WTC11 (cell line): ENCODE results near the gene PROP1. TPM values are rescaled to one million over a fixed set of nuclear protein-coding genes. Genes with fewer than 3 reads are reported as not detected.
"Not testable (repeated sequence)": the region's sequence is repeated elsewhere in the genome, so short reads cannot be mapped to it uniquely, and the experiment has no call there.

ENCODE experiments used
- ATAC-seq: fragments of 200-7000 bp; cut with Tn5 transposase; 2 replicates; pipeline ENCODE4 v1.10.0; 2021; ENCODE audit warnings: mild to moderate bottlenecking, moderate library complexity
- CTCF ChIA-PET: fragments of 300-600 bp; sonication (Branson Sonifier 250); formaldehyde crosslinking; loops from one replicate; lab custom pipeline; 2021; ENCODE audit warnings: antibody characterized with exemption; lab: Charles Lee
- POLR2A ChIA-PET: fragments of 350-600 bp; sonication (Branson Sonifier 250); formaldehyde crosslinking; loops from one replicate; lab custom pipeline; 2021; ENCODE audit warnings: antibody characterized with exemption; lab: Charles Lee
- DNase-seq: peaks from one replicate; pipeline ENCODE4 v3.0.0; 2021; ENCODE audit warnings: low spot score
- H3K27ac Mint-ChIP-seq: 2 replicates; pipeline ENCODE4 v1.8.0; 2021; ENCODE audit warnings: mixed read lengths
- H3K27me3 Mint-ChIP-seq: 2 replicates; pipeline ENCODE4 v1.8.0; 2021; ENCODE audit warnings: low read depth, mild to moderate bottlenecking, moderate library complexity, mixed read lengths
- H3K36me3 Mint-ChIP-seq: 2 replicates; pipeline ENCODE4 v1.8.0; 2021; ENCODE audit warnings: mixed read lengths
- H3K4me1 Mint-ChIP-seq: 2 replicates; pipeline ENCODE4 v1.8.0; 2022; ENCODE audit warnings: mixed read lengths
- H3K4me3 Mint-ChIP-seq: 2 replicates; pipeline ENCODE4 v1.8.0; 2021; ENCODE audit warnings: mild to moderate bottlenecking, moderate library complexity, mixed read lengths
- H3K9me3 Mint-ChIP-seq: 2 replicates; pipeline ENCODE4 v1.8.0; 2021; ENCODE audit warnings: mixed read lengths
- total RNA-seq: library from RNA; stranded (reverse); gene quantifications from 3 replicates; pipeline ENCODE4 v1.2.3, GENCODE V29; 2021

PROP1 gene
- total RNA-seq, 1 experiment from 2014 or later = not detected

- H3K27ac Mint-ChIP-seq, CTCF ChIA-PET, H3K27me3 Mint-ChIP-seq, ATAC-seq, H3K4me1 Mint-ChIP-seq, H3K9me3 Mint-ChIP-seq, POLR2A ChIA-PET, DNase-seq, H3K4me3 Mint-ChIP-seq, H3K36me3 Mint-ChIP-seq: not testable (repeated sequence)
Observed at GRCh38 chr5:177942896-177943295, 53.1 kb downstream of the PROP1 start.

Other genes with a start within 250 kb of the PROP1 start
- gene FAM153A, start 213.3 kb downstream of the PROP1 start, total RNA-seq = 1.7 to 6.0 TPM (median 5.2 TPM) in 3 replicates
- 40.3 to 46.2 TPM (median 41.6 TPM) in 3 replicates for gene N4BP3, start 117.3 kb upstream of the PROP1 start, total RNA-seq
- gene RMND5B, start 134.8 kb upstream of the PROP1 start, total RNA-seq = 86.1 to 93.3 TPM (median 92.5 TPM) in 3 replicates
- gene NHP2, start 157.6 kb upstream of the PROP1 start, total RNA-seq = 263 to 269 TPM (median 264 TPM) in 3 replicates
- not detected in 3 replicates for gene GMCL2, start 191.1 kb upstream of the PROP1 start, total RNA-seq
- gene HNRNPAB, start 208.3 kb upstream of the PROP1 start, total RNA-seq = 414 to 457 TPM (median 419 TPM) in 3 replicates
- 30.9 to 41.7 TPM (median 31.7 TPM) in 3 replicates for gene PHYKPL, start 236.6 kb upstream of the PROP1 start, total RNA-seq